Measurements from ENCODE around the gene SLBP.

Gene SLBP

GRCh38 chr4:1690698-1691097 is 21.4 kb downstream of the SLBP start:
- TF ChIP-seq, protein P1, sequence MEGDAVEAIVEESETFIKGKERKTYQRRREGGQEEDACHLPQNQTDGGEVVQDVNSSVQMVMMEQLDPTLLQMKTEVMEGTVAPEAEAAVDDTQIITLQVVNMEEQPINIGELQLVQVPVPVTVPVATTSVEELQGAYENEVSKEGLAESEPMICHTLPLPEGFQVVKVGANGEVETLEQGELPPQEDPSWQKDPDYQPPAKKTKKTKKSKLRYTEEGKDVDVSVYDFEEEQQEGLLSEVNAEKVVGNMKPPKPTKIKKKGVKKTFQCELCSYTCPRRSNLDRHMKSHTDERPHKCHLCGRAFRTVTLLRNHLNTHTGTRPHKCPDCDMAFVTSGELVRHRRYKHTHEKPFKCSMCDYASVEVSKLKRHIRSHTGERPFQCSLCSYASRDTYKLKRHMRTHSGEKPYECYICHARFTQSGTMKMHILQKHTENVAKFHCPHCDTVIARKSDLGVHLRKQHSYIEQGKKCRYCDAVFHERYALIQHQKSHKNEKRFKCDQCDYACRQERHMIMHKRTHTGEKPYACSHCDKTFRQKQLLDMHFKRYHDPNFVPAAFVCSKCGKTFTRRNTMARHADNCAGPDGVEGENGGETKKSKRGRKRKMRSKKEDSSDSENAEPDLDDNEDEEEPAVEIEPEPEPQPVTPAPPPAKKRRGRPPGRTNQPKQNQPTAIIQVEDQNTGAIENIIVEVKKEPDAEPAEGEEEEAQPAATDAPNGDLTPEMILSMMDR (IDR thresholded peaks at IDR 0.05), result no peak

- TF ChIP-seq, protein P1 (IDR thresholded peaks at IDR 0.05), result no peak
Observed at GRCh38 chr4:1686440-1687036, 25.6 kb downstream of the SLBP start.

DNA sequence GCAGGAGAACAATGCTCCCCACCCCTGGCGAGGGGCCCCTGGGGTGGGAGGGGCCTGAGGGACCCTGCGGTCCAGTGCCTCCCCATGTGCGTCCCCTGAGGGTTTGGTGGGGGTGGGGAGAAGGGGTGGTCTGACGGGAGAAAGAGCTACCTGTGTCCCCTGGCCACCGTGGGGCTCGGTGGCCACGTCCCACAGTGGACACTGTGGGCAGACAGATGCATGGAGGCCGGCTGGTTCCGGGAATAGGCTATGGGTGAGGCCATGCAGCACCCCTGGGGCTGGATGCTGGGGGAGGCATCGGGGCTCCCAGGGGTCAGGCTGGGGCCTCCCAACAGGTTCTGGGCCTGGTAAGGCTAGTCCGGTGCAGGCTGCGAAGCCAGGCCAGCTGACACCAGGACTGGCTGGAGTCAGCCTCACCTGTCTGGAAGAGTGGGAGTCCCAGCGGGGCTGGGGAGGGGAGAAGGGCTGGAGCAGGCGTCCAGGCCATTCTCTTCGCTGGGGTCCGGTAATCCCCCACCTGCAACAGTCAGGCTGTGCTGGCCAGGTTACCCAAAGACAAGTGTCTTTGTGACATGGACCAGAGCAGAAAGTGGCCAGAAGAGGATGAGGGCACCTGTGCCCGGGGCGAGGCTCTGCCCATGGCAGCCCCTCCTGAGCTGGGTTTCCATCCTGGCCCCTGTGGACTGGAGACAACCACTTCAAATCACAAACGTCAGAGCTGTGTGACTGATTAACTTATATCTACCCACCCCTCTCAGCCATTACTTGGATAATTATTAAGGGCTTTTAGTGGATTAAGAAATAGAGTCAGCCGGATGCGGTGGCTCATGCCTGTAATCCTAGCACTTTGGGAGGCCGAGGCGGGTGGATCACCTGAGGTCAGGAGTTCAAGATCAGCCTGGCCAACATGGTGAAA is 26.6 kb downstream of the SLBP start:
- TF ChIP-seq, protein P1 (IDR thresholded peaks at IDR 0.05), result no peak

- TF ChIP-seq, protein P1 (IDR thresholded peaks at IDR 0.05), result no peak
Observed at GRCh38 chr4:1684506-1685234, 27.4 kb downstream of the SLBP start.

DNA sequence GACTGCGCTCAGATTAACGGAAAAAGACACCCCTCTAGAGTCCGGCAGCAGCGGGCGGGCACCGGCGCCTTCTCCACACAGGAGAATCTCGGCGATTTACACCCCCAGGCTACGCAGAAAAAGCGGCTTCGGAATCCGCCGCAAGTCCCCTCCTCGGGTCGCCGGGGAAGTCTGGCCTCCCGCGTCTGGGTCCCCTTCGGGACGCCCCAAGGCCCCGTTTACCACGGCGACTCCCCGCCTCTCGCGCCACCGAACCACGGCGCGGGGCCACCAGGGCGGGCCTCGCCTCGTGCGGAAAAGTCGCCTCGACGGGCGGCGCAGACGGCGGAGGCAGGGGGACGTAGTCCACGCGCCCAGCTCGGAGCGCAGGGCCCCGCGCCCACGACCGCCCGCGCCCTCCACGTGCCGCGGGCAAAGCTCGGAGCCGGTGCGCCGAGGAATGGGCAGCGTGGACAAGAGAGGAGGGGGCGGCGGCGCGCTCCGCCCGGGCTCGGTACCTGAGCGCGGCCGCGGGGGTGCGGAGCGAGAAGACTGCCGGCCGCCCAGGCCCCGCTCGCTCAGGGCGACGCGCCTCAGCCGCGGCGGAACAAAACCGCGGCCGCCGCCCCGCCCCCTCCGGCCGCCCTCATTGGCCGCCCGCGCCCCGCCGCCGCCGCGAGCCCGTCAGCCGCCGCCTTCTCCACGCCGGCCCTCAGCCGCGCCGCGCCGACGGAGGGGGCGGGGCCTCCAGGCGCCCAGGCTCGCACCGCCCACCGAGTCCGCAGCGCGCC is 28.2 kb downstream of the SLBP start, which contains the start of gene FAM53A:
TSS of gene FAM53A (minus strand) at position 578 of the 770 bp plus-strand sequence. CDS start 15,572 bp downstream, outside the sequence.
- TF ChIP-seq, protein P1 (IDR thresholded peaks at IDR 0.05), result no peak

- TF ChIP-seq, protein P1 (IDR thresholded peaks at IDR 0.05), result no peak
Observed at GRCh38 chr4:1683261-1683735, 28.8 kb downstream of the SLBP start.

- TF ChIP-seq, protein P1 (IDR thresholded peaks at IDR 0.05), result no peak
Observed at GRCh38 chr4:1682860-1683259, 29.3 kb downstream of the SLBP start.
